GM12873 (cell line): ENCODE results near the gene KCNJ8.

Source experiments
- TF ChIP-seq, protein P1 (sequence below): IDR thresholded peaks from 2 replicates; pipeline ENCODE4 v1.5.1; 2012; ENCODE audit warnings: low read depth, mild to moderate bottlenecking, moderate library complexity, low read length, control low read depth; ENCODE audit not compliant: insufficient read depth; ENCODE audit errors: missing control alignments

KCNJ8 gene

DNA sequence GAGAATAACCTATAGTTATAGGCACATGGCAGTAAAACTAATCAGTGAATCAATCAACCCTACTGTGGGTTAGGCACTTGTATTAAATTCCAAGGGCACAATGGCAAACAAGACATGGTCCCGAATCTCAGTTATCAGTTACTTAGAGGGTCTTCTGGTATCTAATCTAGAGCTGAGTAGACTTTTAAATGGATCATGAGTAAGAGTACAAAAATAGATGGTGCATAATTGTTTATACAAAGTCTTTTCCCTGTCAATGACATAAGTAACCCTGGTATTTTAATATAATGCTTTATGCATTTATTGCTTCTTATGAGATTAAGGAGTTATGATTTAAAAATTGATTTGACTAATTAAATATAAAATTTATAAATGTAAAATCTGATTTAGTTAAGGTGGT lies 23.0 kb upstream of the KCNJ8 start:
- TF ChIP-seq, protein P1, sequence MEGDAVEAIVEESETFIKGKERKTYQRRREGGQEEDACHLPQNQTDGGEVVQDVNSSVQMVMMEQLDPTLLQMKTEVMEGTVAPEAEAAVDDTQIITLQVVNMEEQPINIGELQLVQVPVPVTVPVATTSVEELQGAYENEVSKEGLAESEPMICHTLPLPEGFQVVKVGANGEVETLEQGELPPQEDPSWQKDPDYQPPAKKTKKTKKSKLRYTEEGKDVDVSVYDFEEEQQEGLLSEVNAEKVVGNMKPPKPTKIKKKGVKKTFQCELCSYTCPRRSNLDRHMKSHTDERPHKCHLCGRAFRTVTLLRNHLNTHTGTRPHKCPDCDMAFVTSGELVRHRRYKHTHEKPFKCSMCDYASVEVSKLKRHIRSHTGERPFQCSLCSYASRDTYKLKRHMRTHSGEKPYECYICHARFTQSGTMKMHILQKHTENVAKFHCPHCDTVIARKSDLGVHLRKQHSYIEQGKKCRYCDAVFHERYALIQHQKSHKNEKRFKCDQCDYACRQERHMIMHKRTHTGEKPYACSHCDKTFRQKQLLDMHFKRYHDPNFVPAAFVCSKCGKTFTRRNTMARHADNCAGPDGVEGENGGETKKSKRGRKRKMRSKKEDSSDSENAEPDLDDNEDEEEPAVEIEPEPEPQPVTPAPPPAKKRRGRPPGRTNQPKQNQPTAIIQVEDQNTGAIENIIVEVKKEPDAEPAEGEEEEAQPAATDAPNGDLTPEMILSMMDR, result no peak

DNA sequence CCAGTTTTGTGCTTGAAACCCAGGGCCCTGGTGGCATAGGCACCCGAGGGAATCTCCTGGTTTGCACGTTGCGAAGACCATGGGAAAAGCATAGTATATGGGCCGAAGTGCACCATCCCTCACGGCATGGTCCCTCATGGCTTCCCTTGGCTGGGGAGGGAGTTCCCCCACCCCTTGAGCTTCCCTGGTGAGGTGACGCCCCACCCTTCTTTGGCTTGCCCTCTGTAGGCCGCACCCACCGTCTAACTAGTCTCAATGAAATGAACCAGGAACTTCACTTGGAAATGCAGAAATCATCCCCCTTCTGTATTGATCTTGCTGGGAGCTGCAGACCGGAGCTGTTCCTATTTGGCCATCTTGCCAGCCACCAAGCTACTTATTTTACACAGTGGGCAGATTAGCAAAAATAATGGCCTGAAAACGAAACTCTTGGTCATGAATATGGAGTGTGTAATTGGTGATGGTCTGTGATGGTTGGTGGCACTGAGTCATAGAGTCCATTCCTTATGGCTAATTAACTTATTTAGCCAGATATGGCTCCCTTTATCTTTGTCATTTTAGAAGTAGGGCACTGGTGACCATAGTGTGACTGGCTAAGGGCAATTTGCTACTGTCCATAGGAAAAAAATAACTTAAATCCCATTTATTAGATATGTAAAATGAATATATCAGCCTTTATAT lies 21.3 kb upstream of the KCNJ8 start:
- TF ChIP-seq, protein P1, result no peak

DNA sequence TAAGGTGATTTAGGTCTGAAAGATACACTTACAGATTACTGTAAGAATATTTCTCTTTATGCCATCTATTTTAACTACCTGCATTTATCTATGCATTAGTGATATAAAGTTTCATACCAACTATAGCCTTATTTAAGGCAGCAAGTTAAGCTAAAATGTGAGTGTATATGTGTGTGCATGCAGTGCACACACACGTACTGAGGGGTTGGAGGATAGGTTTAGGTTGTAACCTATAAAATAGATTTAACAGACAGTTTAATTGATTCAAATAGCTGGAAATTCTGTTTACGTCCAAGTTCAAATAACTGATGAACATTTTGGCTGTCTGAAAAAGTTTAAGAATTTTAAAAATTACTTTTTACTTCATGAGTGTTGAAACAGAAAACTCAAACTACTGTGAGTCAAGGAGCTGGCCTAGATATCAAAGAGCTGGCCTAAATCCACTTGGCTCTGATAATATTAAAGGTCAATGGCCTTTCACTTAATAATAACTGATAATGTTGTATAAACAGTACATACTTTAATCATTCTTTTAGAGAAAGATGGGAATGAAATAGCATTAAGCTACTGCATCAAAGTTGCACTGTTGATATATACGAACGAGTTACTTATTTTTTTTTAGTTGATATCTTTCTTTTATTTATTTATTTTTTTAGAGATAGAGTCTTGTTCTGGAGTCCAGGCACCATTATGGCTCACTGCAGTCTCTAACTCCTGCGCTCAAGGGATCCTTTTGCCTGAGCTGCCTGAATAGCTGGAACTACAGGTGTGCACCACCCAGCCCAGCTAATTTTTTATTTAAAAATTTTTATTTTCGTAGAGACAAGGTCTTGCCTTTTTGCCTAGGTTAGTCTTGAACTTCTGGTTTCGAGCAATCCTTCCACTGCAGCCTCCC lies 13.8 kb upstream of the KCNJ8 start:
- TF ChIP-seq, protein P1, result no peak

DNA sequence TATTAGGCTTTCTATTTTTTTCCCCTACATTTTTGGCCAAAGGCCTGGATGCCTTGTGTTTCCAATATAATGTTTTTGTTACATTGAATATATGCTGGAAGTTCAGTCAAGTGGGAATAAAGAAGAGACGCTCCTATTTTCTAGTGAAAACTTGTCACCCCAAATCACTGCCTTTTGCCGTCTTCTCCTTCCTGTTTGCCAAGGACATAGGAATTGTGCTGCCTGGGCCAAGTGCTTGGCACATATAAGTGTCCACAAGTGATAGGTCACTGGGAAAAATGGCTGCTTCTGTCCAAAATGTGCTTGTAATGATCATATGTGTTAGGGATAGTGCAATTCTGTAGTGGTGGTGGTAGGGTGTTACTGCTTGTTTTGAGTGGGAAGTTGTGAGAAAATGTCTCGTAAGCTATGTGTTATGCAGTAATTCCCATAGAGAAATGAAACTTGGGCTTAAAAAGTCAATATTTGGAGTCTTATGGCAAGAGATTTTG lies 11.6 kb upstream of the KCNJ8 start:
- TF ChIP-seq, protein P1, result no peak

DNA sequence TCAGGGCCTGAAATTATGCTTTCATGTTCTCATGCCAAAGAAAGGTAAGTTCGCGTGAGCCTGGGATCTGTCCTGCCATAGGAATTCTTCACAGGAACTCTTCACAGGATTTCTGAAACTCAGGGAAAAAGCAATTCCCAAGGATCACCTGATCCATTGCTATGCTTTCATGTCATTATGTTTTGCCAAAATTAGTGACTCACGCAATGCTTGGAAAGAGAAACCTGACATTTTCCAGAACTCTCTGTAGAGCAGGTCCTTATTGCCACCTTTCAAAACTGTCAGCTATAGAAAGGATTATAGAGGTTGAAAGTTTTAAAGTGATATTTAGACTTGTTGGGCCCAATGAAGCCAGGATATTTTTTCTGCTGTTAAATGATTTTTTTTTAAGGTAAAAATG lies 6.3 kb upstream of the KCNJ8 start:
- TF ChIP-seq, protein P1, result no peak

DNA sequence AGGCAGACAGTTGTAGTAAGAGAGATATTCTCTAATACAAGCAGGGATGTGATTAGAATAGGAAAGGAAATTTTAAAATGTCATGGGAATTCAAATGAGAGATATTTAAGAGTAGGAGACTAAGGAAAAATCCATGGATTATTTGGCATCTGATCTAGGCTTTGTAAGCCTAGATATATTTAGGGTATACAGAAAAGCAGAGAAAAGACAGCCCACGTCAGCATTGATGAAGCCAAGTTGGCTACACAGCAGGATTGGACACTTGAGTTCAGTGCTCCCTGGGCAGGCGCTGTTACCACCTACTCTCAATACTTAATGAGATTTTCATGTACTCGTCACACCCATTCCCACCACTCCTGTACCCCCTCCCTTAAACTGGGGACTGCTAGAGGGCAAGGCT lies 1.7 kb upstream of the KCNJ8 start:
- TF ChIP-seq, protein P1, result no peak

DNA sequence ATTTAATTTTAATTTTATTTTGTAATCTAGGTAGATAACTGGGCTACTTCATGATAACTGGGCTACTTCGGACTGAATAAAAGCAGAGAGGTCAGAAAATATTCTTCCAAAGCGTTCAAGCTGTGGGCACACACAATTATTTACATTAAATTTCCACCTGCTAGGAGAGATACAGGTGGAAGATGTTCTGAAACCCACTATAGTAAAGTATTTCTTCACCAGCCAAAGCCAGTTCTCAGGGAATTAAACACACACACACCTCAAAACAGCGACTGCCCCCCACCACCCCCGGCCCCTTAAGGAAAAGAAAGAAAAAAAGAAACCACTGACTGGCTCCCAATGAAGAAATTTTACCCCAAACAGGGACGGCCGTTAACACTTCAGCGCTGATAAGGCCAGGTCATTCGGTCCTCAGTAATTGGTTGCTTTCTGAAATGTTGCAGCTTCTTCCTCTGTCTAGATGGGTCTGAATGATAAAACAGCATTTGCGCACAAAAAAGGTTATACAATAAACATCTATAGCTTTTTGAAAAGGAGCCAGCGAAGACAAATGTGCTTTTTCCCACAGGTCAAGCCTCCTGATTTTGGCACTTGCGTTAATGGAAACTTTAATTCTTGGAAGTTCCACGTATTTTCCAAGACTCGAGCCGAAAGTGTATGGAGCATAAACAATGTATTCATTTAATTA lies 771 bp upstream of the KCNJ8 start:
- TF ChIP-seq, protein P1, result no peak
